Hematopoietic multipotent progenitor cell treated with erythropoietin and hydrocortisone succinate and interleukin-3 and kit ligand, for 15 days (in vitro differentiated cells): ENCODE data around the gene CAND2.
A peak's percentile ranks its signal among the peaks of the same experiment; 100 is the strongest.
"Not testable (repeated sequence)": the region's sequence is repeated elsewhere in the genome, so short reads cannot be mapped to it uniquely, and the experiment has no call there.

Source experiments
- DNase-seq: peaks from one replicate; pipeline ENCODE4 v3.0.0-alpha.2; 2015; ENCODE audit warnings: low spot score

Gene CAND2

DNA sequence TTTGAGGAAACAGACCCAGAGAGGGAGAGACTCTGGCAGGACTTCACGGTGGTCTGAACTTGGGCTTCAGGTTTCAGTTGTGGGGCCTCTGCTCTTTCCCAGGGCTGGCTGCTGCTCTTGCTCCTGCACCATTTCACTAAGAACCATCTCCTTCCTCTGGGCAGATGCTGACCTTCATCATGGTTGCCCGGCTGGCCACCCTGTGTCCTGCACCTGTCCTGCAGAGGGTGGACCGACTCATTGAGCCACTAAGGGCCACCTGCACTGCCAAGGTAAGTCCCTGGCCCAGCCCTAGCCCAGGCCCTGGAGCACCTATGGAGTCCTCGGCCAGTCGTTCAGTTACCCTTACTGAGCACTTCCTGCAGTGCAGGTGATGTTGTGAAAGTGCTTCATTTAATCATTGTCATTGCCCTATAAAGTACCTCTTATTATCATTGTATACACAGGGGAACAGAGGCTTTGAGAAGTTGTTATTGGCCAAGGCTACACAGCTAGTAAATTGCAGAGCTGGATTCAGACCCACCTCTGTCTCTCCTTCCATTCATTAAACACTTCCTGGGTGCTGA, 34.9 kb downstream of the CAND2 start:
- DNase-seq, result no peak

DNA sequence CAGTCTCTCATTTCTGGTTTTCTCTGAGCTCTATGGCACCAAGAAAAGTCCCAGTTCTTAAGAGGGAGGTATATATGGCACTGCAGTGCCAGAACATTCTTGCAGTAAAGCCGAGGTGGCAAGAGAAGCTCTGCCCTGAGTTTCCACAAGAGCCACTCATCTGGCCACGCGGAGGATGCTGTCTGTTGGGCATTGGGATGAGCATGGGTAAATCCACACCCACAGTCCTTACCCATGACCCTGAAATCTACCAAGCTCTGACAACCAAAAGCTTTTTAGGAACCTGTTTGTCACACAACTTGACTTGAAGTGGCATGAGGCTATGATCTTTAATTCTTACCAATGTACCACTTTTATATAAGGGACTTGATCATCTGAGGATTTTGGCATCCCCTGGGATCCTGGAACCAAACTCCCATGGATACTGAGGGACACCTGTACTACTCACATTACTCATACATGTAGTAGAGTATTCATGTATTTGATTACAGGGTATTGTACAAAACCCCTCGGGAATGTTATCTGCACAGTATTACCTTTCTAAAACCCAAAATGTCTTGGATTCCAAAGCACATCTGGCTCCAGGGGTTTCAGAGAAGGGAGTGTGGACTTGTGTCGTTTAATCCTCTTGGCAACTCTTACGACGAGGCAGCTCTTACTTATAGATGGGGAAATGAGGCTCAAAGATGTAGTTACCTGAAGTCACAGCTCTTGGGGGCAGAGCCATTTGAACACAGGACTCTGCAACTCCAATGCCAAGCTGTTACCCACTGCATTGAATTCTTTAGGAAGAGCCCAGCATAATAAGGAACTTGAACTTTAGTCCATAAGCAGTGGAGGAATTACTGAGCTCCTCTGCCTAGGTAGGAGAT, 36.1 kb downstream of the CAND2 start:
- no peak for DNase-seq

DNA sequence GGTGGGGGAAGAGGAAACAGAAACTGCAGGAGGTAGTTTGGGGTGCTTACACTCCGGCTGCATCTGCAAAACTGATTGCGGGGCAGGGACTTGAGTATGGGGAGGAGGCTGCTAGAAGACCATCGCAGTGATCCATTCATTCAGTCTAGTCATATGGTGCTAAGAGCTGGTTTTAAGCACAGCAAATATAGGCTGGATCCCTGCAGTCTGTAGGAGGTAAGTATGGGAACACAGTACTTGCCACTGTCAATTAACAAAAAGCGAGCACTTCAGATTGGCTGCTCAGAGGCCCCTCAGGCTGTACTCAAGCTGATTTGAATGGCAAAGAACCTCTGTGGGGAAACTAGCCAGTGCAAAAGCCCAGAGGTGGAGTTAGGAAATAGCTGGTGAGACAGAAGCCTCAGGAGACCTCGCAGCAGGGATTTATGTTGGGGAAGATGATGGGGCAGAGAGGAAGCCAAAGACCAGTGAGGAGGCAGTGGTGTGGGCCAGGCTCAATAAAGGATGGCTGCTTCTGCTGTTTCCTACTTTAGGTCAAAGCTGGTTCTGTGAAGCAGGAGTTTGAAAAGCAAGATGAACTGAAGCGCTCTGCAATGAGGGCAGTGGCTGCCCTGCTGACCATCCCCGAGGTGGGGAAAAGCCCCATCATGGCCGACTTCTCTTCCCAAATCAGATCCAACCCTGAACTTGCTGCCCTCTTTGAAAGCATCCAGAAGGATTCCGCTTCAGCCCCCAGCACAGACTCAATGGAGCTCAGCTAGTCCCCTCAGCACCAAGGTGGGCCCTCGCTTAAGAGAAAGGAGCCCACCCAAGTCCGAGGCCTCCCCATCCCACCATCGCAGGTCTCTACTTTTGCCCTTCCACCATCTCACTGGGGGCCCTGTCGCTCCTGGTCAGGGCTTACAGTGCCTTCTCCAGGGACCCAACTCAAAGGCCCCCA, 37.0 kb downstream of the CAND2 start:
- no peak for DNase-seq

DNA sequence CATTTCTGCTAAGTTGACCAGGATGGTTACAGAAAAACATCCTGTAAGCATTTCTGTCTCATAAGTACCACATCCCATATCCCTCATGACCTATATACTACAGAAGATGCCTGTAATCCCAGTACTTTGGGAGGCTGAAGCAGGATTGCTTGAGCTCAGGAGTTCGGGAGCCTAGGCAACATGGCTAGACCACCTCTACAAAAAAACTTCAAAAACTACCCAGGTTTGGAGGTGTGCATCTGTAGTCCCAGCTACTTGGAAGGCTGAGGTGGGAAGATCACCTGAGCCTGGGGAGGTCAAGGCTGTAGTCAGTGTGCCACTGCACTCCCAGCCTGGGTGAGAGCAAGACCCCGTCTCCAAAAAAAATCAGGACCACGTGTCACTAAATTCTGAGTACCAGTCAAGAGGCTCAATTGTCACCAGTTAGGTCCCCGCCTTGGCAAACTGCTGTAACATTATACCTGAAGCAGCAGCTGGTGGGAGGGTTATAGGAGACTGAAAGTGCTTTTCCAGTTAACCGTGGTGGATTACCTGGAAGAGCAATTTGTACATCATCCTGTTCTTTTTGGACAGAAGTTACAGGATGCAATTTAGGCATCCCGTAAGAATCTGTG, 38.7 kb downstream of the CAND2 start:
- DNase-seq, result no peak

DNA sequence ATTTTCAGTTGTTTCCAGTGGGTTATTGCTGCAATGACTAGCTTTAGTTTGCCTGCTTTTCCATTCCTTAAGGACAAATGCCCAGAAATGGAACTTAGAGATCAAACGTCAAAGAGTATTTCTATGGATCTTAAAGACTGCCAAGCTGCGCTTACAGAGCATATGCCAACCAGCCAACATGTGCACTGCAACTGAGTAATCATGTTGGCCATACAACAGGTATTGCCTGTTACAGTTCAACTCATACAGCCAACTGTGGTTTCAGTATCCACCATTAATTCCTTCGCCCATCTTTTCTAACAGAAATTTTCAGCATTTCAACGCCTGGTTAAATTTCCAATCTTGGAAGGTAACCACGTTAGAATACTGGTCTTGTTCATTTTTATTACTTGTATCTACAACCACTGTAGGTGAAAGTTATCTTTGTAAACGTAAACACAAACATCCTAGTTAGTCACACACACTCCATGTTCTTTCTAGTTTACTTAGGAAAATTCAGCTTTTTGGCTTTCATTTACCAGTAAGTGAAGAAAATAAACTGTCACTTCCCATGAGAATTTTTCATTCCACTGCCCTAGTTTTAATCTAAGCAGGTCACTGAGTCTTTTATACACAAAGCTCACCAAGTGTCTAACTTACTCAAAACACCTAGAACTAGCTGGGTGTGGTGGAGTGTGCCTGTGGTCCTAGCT, 41.0 kb downstream of the CAND2 start:
- DNase-seq, result no peak

DNA sequence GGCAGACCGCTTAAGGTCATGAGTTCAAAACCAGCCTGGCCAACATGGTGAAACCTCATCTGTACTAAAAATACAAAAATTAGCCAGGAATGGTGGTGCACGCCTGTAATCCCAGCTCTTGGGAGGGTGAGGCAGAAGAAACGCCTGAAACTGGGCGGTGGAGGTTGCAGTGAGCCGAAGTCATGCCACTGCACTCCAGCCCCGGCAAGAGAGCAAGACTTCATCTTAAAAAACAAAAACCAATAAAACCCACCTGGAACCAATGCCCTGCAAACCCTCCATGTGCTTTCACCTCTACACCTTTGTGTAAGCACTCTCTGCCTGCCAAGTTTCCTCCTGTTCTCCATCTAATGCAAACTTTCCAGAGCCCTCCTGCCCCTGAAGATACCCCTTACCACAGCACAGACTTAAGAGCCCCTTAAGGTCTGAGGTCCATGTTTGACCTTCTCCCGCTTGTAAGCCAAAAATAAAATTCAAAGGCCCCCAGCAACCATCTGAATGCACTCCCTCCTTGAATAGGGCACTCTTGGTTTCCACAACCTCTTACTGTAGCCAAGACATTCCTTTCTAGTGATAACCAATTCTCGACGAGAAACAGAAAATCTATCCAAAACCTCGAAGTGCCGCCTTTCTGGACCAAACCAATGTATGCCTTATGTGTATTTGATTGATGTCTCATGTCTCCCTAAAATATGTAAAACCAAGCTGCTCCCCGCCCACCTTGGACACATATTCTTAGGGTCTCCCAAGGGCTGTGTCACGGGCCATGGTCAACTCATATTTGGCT, 41.9 kb downstream of the CAND2 start:
- DNase-seq, result no peak

DNA sequence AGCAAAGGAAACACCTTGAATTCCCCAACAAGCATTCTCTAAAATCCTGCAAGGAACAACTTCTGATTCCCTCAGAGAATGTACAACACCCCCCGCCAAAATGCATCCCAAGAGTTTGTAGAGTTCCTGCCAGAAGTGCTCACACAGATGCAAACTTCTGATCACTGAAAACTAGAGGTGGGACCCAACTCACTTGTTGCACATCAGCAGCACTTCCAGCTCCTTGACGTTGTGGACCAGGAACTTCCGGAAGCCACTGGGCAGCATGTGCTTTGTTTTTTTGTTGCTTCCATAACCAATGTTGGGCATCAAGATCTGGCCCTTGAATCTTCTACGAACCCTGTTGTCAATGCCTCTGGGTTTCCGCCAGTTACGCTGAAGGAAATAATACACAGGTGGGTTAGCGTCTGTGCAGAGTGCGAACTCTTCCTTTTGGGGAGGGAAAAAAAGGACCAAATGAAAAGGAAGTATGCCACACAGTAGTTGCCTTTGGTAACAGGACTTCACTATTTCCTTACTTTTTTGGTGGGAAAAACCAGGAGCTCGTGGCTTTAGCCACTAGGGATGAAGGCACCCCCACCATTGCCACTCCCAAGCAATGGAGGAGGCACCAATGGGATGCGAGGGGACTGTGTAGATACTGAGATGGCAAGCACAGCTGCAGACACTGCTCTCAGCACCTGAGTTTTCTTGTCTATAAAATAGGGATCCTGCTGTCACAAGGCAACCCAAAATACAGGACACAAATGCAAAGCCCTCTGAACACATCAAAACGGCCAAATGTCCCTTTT, 42.9 kb downstream of the CAND2 start:
- no peak for DNase-seq

DNA sequence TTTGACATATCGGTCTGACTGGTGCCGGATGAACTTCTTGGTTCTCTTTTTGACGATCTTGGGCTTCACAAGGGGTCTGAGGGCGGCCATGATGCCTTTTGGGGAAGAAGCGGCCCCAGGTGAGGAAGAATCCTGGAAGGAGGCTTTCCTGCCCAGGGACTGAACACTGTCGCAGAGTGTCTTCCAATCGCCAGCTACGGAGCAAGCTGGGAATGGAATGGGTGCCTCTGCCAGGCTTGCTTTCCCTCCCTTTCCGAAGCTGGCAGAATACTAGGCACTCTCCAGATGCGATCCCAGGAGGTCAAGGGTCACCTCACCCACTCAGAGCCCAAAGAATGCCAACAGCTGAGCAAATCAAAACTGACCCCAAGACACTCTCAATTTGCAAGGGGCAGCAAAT, 43.7 kb downstream of the CAND2 start:
- DNase-seq, result not testable (repeated sequence)

DNA sequence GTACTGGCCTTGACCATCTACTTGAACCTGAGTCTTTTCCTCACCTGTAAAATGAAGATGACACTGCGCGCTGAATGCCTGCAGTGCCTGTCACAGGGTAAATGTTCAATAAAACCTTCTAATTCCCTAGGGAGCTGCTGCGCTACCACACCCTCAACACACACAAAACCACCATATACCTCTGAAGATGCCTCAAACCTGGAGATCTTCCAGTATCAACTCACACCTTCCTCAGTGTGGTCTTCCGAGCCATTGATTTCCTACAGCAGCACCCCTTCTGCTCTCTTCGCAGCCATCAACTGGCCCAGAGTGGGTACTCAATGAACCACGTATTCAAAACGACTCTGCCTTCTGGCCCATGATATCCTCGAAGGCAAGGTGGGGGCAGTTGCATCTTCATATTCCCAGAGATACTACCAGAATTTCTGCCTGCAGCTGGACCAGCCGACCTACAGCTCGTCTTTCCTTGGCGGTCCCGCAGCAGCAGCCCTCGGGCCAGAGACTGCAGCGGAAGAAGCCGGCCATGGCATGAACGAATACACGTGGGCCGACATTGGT, 44.2 kb downstream of the CAND2 start:
- no peak for DNase-seq

DNA sequence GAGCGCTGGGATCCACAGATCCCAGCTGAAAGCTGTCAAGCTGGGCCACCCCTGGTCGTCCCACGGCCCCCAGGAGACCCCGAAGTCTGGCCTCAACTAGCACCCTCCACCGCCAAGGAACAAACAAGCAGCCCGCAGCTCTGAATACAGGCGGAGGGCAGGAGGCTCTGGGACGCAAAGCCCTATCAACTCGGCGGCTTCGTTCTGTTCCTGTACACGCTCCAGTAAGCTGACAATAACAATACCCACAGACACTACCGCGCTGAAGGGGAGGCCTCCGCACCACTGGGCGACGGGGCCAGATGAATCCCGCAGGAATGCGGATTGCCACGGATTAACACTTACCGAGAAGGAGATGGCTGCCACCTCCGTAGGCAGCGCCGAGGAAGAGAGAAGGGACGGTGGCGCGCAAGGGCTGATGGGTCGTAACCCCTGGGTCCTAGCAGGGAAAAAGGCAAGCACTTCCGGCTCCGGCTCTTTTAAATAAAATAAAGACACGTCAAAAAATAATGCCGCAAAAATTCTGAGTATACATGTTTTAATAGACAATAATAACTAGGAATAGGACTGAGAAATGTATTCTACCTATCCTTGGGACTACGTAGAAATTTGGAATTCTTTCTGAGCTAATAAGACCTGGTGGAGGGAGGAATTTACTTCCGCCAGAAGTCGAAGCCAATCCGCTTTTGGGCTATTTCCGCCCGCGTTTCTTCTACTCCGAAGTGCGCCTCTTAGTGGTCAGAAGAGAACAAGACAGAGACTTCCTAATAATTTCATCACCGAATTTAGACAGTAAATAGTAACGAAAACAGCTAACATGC, 44.9 kb downstream of the CAND2 start, which contains the start of gene RPL32:
Gene RPL32, minus strand, starts transcription at position 417 of the 821 bp plus-strand sequence. CDS start 1,328 bp downstream, outside the sequence.
- DNase-seq, result peak; percentile 97

DNA sequence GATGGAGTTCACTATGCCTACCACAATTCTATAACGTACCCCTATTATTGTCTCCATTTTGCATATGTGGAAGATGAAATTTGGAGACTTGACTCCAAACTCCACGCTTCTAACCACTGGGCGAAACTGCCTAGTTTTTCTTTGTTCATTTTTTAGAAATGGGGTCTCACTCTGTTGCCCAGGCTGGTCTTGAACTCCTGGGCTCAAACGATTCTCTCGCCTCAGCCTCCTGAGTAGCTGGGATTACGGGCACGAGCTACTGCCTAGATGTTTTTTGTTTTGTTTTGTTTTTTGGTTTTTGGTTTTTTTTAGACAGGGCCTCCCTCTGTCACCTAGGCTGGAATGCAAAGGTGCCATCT, 45.5 kb downstream of the CAND2 start:
- no peak for DNase-seq

DNA sequence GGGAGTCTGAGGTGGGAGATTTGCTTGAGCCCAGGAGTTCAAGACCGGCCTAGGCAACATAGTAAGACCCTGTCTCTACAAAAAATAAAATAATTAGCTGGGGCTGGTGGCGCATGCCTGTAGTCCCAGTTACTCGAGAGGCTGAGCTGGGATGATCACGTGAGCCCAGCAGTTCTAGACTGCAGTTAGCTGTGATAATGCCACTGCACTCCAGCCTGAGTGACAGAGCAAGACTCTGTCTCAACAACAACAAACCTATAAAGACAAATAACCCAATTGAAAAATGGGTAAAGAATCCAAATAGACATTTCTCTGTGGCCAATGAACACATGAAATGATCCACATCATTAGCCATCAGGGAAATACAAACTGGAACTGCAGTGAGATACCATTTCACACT, 46.0 kb downstream of the CAND2 start:
- no peak for DNase-seq

DNA sequence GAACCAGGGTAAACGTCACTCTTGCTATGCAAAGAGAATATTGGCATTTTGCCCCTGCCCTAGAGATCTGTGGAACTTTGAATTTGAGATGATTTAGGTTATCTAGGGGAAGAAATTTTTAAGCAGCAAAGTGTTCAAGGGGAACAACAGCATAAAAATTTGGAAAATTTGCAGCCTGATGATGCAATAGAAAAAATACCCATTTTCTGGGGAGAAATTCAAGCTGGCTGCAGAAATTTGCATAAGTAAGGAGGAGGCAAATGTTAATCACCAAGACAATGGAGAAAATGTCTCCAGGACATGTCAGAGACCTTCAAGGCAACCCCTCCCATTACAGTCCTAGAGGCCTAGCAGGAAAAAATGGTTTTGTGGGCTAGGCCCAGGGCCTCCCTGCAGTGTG, 49.3 kb downstream of the CAND2 start:
- no peak for DNase-seq

DNA sequence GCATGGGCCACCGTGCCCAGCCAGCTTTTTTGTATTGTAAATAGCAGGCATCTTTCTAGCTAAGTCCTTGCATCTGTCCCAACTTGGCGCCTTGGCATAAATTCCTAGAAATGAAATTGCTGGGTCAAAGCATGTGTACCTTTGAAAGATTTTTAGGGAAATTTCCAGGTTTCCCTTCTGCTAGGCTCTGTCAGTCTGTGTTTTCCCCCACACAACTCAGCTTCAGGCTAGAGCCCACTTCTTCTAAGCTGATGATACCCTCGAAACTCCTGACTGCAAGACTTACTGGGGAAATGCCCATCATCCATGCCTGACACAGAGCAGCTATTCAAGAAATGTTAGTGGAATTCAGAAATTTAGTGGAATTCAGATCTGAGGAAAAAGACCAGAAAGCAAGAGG, 55.7 kb downstream of the CAND2 start:
- DNase-seq, result no peak

DNA sequence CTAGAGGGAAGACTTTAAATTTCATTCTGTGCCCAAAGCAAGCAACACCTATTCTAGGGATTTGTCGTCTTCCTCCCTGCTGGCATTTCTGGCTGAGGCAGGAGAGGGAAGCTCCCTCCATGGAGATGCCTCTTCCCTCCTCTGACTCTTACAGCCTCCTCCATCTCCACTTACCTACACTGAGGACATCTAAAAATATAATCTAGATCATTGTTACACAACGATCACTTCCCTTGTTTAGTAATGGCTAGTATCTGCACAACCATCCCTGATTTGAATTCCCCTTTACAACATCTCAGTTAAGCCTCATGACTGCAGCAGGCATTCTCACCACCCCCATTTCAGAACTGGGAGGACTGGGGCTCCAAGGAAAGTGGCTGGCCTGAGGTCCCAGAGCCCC, 57.4 kb downstream of the CAND2 start:
- not testable (repeated sequence) for DNase-seq

DNA sequence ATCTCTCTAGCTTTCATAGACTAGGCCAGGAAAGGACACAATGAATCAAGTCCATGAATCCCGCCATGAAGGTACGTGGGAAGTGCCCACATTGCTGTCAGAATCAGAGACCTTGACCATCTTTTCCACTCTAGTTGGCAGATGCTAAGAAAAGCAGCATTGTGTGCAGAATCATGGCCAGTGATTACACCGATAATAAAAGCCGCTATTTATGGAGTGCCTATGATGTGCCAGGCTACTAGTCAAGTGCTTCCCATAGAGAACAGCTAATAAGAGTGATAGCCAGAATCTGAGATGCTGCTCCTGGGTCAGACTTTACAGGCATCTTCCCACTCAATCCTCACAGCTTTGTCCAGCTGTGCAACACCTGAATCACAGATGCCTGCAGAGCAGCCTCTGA, 58.1 kb downstream of the CAND2 start:
- no peak for DNase-seq

DNA sequence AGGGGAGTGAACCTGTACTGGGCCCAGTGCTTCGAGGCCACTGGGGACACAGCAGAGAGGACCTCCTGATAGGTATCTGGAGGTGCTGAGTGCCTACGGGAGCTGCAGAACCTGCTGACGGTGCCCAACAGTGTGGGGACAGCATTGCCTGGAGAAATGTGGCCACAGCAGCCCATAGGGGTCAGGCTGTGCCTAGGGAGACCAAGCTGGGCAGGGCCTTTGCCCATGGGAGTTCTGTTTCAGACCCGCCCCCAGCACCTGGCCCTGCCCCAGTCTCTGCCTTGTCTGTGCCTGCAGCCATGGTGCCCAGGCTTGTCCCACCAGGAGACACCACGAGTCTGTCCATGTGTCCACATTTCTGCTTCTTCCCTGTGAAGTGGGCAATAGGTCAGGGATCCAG, 60.1 kb downstream of the CAND2 start:
- DNase-seq, result no peak

DNA sequence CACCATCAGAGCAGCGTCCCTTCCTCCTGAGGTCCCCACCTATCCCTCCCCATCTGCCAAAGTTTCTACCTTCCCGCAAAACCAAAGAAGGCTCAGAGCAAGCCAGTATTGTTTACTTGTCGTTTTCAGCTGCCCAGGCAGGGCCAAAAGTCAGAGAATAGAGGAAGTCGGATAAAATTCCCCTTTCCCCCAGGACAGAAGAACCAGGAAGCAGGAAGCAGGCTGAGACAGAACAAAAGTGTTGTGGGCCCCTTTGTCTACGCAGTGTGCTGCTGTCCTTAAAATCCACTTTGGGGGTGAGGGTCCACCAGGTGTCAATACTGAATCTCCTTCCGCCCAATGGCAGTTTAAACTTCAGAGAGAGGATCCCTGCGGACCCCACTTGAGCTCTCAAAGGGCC, 63.4 kb downstream of the CAND2 start:
- no peak for DNase-seq

DNA sequence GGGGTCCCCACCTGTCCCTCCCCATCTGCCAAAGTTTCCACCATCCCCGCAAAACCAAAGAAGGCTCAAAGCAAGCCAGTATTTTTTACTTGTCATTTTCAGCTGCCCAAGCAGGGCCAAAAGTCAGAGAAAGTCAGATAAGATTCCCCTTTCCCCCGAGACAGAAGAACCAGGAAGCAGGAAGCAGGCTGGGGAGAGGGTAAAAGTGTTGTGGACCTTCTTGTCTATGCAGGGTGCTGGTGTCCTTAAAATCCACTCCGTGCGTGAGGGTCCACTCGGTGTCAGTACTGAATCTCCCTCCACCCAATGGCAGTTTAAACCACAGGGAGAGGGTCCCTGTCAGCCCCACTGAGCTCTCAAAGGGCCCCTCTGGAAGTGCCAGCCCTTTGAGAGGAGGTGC, 65.1 kb downstream of the CAND2 start:
- no peak for DNase-seq
